H9 (cell line): ENCODE measurements around the gene PHACTR2. TPM values are rescaled to one million over a fixed set of nuclear protein-coding genes. Genes with fewer than 3 reads are reported as not detected.
A peak's percentile ranks its signal among the peaks of the same experiment; 100 is the strongest.

Source experiments
- DNase-seq: peaks from one replicate; pipeline ENCODE4 v3.0.0-alpha.2; 2017
- H2AFZ ChIP-seq: one replicate; pipeline ENCODE4 v1.6.1; 2013; ENCODE audit warnings: mild to moderate bottlenecking, low read length, control low read depth, moderate library complexity
- H2AK5ac ChIP-seq: 2 replicates; pipeline ENCODE4 v1.6.1; 2013; ENCODE audit warnings: low read length, control low read depth, mixed read lengths; ENCODE audit not compliant: insufficient read length
- H2BK120ac ChIP-seq: one replicate; pipeline ENCODE4 v1.6.1; 2013; ENCODE audit warnings: low read depth, mild to moderate bottlenecking, low read length, control low read depth, inconsistent platforms; ENCODE audit not compliant: poor library complexity, severe bottlenecking
- H2BK12ac ChIP-seq: 2 replicates; pipeline ENCODE4 v1.6.1; 2013; ENCODE audit warnings: low read length, control low read depth, mixed read lengths, low read depth; ENCODE audit not compliant: insufficient read length
- H2BK15ac ChIP-seq: 2 replicates; pipeline ENCODE4 v1.6.1; 2013; ENCODE audit warnings: low read depth, low read length, control low read depth
- H2BK20ac ChIP-seq: one replicate; pipeline ENCODE4 v1.6.1; 2013; ENCODE audit warnings: low read depth, mild to moderate bottlenecking, low read length, control low read depth, inconsistent platforms; ENCODE audit not compliant: poor library complexity, severe bottlenecking
- H2BK5ac ChIP-seq: 2 replicates; pipeline ENCODE4 v1.6.1; 2013; ENCODE audit warnings: low read length, control low read depth, mixed read lengths; ENCODE audit not compliant: insufficient read length
- H3K14ac ChIP-seq: 2 replicates; pipeline ENCODE4 v1.6.1; 2013; ENCODE audit warnings: low read length, control low read depth; ENCODE audit not compliant: insufficient read depth
- H3K18ac ChIP-seq: 2 replicates; pipeline ENCODE4 v1.6.1; 2013; ENCODE audit warnings: low read depth, mild to moderate bottlenecking, mixed read lengths, low read length, control low read depth; ENCODE audit not compliant: insufficient read length
- H3K23ac ChIP-seq: 2 replicates; pipeline ENCODE4 v1.6.1; 2013; ENCODE audit warnings: low read length, control low read depth, mixed read lengths, low read depth; ENCODE audit not compliant: insufficient read length
- H3K23me2 ChIP-seq: 2 replicates; pipeline ENCODE4 v1.6.1; 2013; ENCODE audit warnings: low read depth, mild to moderate bottlenecking, mixed read lengths, low read length, control low read depth; ENCODE audit not compliant: insufficient read length, poor library complexity, severe bottlenecking
- H3K27ac ChIP-seq: 2 replicates; pipeline ENCODE4 v1.5.1; 2013; ENCODE audit warnings: low read length, control low read depth, mixed read lengths, low read depth; ENCODE audit not compliant: insufficient read length
- H3K27me3 ChIP-seq: 2 replicates; pipeline ENCODE4 v1.6.1; 2013; ENCODE audit warnings: low read length, control low read depth, inconsistent platforms; ENCODE audit not compliant: insufficient read depth
- H3K4ac ChIP-seq: 2 replicates; pipeline ENCODE4 v1.6.1; 2013; ENCODE audit warnings: low read depth, mild to moderate bottlenecking, control low read depth, inconsistent platforms, low read length, moderate library complexity
- H3K4me1 ChIP-seq: 2 replicates; pipeline ENCODE4 v1.6.1; 2013; ENCODE audit warnings: low read length, control low read depth, inconsistent platforms; ENCODE audit not compliant: insufficient read depth
- H3K4me2 ChIP-seq: 2 replicates; pipeline ENCODE4 v1.6.1; 2013; ENCODE audit warnings: low read length, control low read depth, mixed read lengths; ENCODE audit not compliant: insufficient read length, insufficient read depth
- H3K56ac ChIP-seq: 2 replicates; pipeline ENCODE4 v1.6.1; 2013; ENCODE audit warnings: low read depth, mild to moderate bottlenecking, mixed read lengths, low read length, control low read depth; ENCODE audit not compliant: insufficient read length
- H3K79me1 ChIP-seq: 2 replicates; pipeline ENCODE4 v1.6.1; 2013; ENCODE audit warnings: low read depth, mild to moderate bottlenecking, moderate library complexity, low read length, control low read depth, inconsistent platforms; ENCODE audit not compliant: insufficient read depth, poor library complexity, severe bottlenecking
- H3K79me2 ChIP-seq: 2 replicates; pipeline ENCODE4 v1.6.1; 2013; ENCODE audit warnings: low read length, control low read depth, inconsistent platforms; ENCODE audit not compliant: insufficient read depth
- H3K9ac ChIP-seq: 2 replicates; pipeline ENCODE4 v1.6.1; 2013; ENCODE audit warnings: low read length, control low read depth, mixed read lengths; ENCODE audit not compliant: insufficient read length; ENCODE audit errors: extremely low read depth
- H3K9me3 ChIP-seq: one replicate; pipeline ENCODE4 v1.6.1; 2013; ENCODE audit warnings: low read depth, low read length, inconsistent platforms; ENCODE audit not compliant: control insufficient read depth
- H3T11ph ChIP-seq: one replicate; pipeline ENCODE4 v1.6.1; 2013; ENCODE audit warnings: mild to moderate bottlenecking, low read length, control low read depth, inconsistent platforms
- H4K20me1 ChIP-seq: one replicate; pipeline ENCODE4 v1.6.1; 2013; ENCODE audit not compliant: control insufficient read depth, insufficient read length, insufficient read depth
- H4K5ac ChIP-seq: 2 replicates; pipeline ENCODE4 v1.6.1; 2013; ENCODE audit warnings: low read depth, mild to moderate bottlenecking, mixed read lengths, low read length, control low read depth; ENCODE audit not compliant: insufficient read length
- H4K8ac ChIP-seq: replicated peaks from 2 replicates; pipeline ENCODE4 v1.6.1; 2013; ENCODE audit warnings: low read length, control low read depth, mixed read lengths, low read depth; ENCODE audit not compliant: insufficient read length
- H4K91ac ChIP-seq: 2 replicates; pipeline ENCODE4 v1.6.1; 2013; ENCODE audit warnings: low read depth, mild to moderate bottlenecking, moderate library complexity, mixed read lengths, low read length, control low read depth; ENCODE audit not compliant: insufficient read length
- H3K27ac Mint-ChIP-seq, 3 experiments: 2 replicates in 2 of 3; 3 replicates in 1 of 3; pipeline ENCODE4 v1.8.0; 2020 to 2021; ENCODE audit warnings: mixed read lengths in 3 of 3, mild to moderate bottlenecking in 1 of 3, moderate library complexity in 1 of 3
- H3K27me3 Mint-ChIP-seq: 2 replicates; pipeline ENCODE4 v1.8.0; 2021; ENCODE audit warnings: low read depth, mild to moderate bottlenecking, moderate library complexity, mixed read lengths
- H3K36me3 Mint-ChIP-seq, 3 experiments: 2 replicates in 2 of 3; 3 replicates in 1 of 3; pipeline ENCODE4 v1.8.0; 2020 to 2021; ENCODE audit warnings: low read depth in 3 of 3, mixed read lengths in 3 of 3; ENCODE audit not compliant: insufficient read depth in 1 of 3
- H3K4me1 Mint-ChIP-seq, 2 experiments: 2 replicates each; pipeline ENCODE4 v1.8.0; 2020; ENCODE audit warnings: mixed read lengths in 2 of 2
- H3K4me3 Mint-ChIP-seq, 2 experiments: 2 replicates in 1 of 2; 3 replicates in 1 of 2; pipeline ENCODE4 v1.8.0; 2020 to 2021; ENCODE audit warnings: mild to moderate bottlenecking in 2 of 2, mixed read lengths in 2 of 2, moderate library complexity in 1 of 2
- H3K9me3 Mint-ChIP-seq, 2 experiments: 2 replicates in 1 of 2; 3 replicates in 1 of 2; pipeline ENCODE4 v1.8.0; 2020; ENCODE audit warnings: mild to moderate bottlenecking in 2 of 2, mixed read lengths in 2 of 2, moderate library complexity in 1 of 2
- CTCF ChIP-seq: fragments of 200-600 bp; sonication (generic); conservative IDR thresholded peaks from 3 replicates; pipeline ENCODE4 v1.8.0; 2021; ENCODE audit warnings: antibody characterized with exemption, mild to moderate bottlenecking
- WGBS: extraction: QIAGEN DNeasy Blood & Tissue Kit; methylation state at CpG from one replicate; pipeline ENCODE4 v1.1.7; 2013; ENCODE audit warnings: missing lambda C conversion rate, low lambda C conversion rate, mixed read lengths; ENCODE audit not compliant: insufficient read length; ENCODE audit errors: extremely low coverage; 5-methylcytosine and 5-hydroxymethylcytosine counted together
- total RNA-seq: library from RNA; stranded (reverse); gene quantifications from 2 replicates; pipeline ENCODE4 v1.2.1, GENCODE V29; 2021

Gene PHACTR2
- total RNA-seq, 1 experiment from 2014 or later = 131 TPM

- Histone ChIP-seq H4K20me1 (no peaks in the 10 kb centered on the region), H4K91ac (no peak overlapping the region), H3T11ph (no peak overlapping the region), H2AK5ac (no peak overlapping the region), H3K23me2 (peaks cover 3% of the 10 kb centered on the region), H3K14ac (no peak overlapping the region), H3K9me3 (no peaks in the 10 kb centered on the region), H3K4me1 (peaks cover 13% of the 10 kb centered on the region; the same call in 1 of the 2 replicates), H4K5ac (no peak overlapping the region), H3K79me2 (peaks cover 14% of the 10 kb centered on the region; the same call in 1 of the 2 replicates), H3K79me1 (peaks cover 3% of the 10 kb centered on the region), H2BK20ac (no peak overlapping the region), H3K27ac (peak overlapping the region; percentile 8), H3K27me3 (no peaks in the 10 kb centered on the region), H3K18ac (no peak overlapping the region), H3K56ac (no peak overlapping the region), H2AFZ (no peak overlapping the region), H3K4me2 (peak overlapping the region; percentile 6), H4K8ac (no peak overlapping the region), H2BK120ac (no peak overlapping the region), H3K23ac (no peak overlapping the region), H3K4ac (no peak overlapping the region), H2BK5ac (no peak overlapping the region), H2BK15ac (no peak overlapping the region), H2BK12ac (no peak overlapping the region), H3K9ac (no peak overlapping the region)
- Mint-ChIP-seq H3K4me3 (peak overlapping the region; percentile 27 to 39), H3K27me3 (no peaks in the 10 kb centered on the region), H3K27ac (peak overlapping the region in 2 of 3 experiments; percentile 92 to 98; a peak in 5 of 7 replicates), H3K9me3 (no peaks in the 10 kb centered on the region), H3K36me3 (no peaks in the 10 kb centered on the region; a peak in 2 of 7 replicates), H3K4me1 (peaks cover 68 to 69% of the 10 kb centered on the region in 2 experiments)
- DNase-seq = no peak
- no CpG with 5 or more reads among the region's 4 CpGs for WGBS
- TF ChIP-seq CTCF = no peak
Observed at GRCh38 chr6:143676437-143677045, 1.2 kb upstream of the PHACTR2 start.
